GM12872 (cell line): ENCODE measurements around the gene TANGO2.

ENCODE experiments used
- TF ChIP-seq, protein P1 (sequence below): IDR thresholded peaks from 3 replicates; pipeline ENCODE4 v1.5.1; 2011; ENCODE audit warnings: low read depth, mild to moderate bottlenecking, low read length, moderate library complexity; ENCODE audit not compliant: insufficient read depth

Gene TANGO2

DNA sequence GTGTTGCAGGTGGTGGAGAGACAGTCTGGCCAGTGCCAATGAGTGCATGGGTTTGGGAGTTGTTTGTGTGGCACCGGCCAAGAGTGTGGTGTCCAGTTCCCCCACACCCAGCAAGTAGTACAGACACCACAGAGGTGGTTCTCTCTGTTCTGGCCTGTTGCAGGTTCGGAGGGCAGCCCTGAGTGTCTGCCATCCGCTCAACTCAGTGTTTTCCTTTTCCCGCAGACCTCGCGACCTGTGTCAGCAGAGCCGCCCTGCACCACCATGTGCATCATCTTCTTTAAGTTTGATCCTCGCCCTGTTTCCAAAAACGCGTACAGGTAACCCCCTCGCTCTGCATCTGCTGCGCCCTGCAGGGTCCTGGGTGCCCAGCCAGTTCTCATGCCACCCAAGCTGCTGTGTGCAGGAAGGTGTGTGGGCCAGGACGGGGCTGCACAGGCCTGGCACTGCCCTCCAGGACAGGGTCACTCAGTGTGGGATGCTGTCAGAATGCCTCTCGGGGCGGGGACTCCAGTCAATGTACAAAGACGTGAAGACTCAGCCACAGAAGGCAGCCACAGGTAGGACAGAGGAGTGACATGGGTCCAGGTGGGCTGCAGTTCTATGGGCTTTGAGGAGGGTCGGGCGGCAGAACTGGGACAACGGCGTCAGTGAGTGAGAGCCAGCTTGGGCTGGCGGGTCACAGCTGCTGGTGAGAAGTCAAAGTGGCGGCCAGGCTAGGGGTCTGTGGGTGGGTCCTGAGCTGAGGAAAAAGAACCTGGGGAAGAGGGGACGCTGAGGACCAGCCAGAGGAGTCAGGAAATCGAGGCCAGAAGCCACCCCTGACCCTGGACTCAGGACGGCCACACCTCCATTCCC lies 15.9 kb downstream of the TANGO2 start:
- TF ChIP-seq, protein P1, sequence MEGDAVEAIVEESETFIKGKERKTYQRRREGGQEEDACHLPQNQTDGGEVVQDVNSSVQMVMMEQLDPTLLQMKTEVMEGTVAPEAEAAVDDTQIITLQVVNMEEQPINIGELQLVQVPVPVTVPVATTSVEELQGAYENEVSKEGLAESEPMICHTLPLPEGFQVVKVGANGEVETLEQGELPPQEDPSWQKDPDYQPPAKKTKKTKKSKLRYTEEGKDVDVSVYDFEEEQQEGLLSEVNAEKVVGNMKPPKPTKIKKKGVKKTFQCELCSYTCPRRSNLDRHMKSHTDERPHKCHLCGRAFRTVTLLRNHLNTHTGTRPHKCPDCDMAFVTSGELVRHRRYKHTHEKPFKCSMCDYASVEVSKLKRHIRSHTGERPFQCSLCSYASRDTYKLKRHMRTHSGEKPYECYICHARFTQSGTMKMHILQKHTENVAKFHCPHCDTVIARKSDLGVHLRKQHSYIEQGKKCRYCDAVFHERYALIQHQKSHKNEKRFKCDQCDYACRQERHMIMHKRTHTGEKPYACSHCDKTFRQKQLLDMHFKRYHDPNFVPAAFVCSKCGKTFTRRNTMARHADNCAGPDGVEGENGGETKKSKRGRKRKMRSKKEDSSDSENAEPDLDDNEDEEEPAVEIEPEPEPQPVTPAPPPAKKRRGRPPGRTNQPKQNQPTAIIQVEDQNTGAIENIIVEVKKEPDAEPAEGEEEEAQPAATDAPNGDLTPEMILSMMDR: no peak

DNA sequence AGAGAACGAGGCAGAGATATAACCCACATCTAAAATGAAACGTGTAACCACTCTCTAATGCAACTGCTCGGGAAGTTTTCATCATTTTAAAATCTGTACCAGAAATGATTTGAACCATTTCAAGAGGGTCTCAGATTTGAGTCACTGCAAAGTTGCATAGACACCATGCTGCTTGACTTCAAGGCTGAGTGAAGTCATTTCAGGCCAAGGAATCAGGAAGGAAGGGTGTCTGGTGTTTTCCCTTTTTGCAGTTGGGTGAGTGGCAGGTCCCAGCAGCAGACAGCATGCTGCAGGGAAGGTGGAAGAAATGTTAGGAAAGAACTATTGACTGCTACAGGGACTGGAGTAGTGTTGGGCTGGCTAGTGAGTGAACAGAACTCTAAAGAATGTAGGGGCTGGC lies 16.5 kb downstream of the TANGO2 start:
- TF ChIP-seq, protein P1: no peak

DNA sequence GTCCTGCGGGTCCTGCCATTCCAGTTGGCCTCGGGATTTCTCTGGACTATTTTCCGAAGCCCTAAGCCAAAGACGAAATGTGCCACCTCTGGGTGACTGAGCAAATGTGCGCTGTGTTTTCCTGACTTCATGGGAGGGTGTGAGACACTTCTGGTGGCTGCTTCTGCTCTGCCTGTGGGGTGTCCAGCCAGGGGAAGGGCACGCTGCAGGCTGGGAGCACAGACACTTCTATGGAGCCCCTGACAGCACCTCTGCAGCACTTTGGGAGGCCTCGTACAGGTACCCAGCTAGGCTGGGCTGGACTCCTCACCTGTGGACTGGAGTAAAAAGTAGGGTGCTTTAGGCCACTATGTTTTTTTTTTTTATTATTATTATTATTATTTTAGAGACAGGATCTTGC lies 17.7 kb downstream of the TANGO2 start:
- TF ChIP-seq, protein P1: no peak

DNA sequence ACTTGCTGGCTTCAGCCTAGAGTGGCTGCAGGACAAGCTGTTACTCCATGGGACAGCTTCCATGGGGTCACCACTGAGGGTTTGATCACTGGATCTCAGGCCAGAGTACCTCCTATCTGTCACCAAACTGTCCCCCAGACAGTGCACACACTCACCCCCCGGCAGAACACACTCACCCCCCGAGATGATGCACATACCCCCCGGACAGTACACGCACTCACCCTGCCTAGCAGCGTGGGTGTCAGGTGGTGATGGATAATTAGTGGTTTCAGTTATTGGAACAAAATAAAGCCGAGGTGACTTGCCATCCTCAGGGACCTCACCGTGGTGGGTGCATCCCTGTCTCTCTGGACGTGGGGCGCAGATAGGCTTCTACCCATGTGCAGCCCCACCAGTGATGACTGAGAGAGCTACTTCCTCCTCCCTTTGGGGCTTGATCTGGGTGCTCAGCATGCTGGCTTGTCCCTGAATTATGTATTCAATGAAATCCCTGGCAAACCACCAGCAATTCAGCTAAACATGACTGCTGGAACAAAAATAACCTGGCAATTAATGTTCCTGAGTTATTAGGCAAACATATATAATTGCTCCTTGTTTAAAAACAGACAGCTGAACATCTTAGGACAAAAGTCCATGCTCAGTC lies 18.9 kb downstream of the TANGO2 start:
- TF ChIP-seq, protein P1: no peak

DNA sequence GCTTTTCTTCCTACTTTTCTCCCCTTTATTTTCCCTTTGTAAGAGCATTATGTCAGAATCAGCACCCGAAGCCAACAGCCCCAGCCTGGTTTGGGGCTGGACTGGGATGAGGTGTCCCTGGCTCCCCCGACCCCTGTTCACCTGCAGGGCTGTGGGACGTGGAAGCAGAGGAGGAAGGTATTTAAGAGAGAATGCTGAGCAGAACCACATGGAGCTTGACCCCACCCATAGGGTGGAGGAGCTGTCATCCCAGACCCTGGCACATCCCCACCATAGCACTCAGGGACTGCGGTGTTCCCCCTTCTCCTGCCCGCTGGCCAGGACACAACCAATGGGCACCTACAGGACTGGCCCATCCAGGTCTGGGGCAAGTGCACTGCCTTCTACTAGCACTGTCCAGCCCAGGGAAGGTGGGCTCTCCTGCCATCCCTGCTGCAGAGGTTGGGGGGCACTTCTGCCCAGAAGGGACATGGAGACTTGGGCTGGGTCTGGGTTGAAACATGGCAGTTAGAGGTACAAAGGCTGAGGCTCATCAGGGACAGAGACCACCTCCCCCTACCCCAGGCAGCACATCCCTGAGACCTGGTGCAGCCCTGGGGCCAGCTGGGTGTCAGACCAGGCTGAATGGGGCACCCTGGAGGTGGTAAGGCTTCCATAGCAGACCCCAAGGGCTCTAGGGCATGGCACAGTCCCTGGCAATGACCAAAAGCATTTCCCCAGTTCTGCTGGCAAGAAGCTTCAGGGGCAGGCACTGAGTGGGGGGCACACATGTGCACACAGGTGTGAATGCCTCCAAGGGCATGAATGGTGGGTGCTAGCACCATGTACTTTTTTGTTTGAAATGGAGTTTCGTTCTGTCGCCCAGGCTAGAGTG lies 19.7 kb downstream of the TANGO2 start:
- TF ChIP-seq, protein P1: no peak

DNA sequence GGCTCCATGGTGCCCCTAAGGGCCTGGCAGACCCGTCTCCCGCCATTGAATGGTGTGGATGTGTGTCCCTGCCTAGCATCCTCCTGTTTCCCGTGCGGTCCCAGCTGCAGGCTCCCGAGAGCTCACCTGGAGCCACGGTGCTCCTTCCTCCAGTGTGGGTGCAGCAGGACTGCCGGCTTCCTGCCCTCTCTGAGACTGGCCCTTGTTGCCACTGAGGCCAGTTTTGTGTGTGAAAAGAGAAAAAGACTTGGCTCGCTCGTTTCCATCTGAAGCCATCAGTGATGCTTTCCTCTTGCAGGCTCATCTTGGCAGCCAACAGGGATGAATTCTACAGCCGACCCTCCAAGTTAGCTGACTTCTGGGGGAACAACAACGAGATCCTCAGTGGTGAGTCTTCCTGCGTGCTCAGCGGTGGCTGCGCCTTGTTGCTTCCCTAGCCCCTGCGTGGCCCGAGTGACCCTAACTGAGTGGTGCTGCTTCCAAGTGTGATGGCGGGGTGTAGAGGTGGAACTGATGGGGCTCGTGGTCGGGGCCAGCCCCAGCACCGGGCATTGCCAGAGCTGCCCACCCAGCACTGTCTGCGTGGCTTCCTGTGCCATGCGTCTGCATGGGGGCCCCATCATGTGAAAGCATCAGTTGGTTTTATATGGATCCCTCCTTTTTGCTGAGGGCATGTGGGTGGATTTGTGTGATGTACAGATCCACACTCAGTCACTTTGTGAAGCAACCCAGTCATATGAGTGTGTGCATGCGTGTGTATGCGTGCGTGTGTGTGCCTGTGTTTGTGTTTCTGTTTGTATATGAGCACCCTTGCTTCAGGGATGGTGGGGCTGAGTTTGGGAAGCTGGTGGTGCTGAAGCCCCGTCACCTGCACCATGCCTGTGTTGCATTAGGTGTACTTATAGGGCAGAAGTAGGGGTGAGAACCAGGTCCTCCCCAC lies 22.4 kb downstream of the TANGO2 start:
- TF ChIP-seq, protein P1: no peak
